H1 (cell line): ENCODE results near the gene TAF3. TPM values are rescaled to one million over a fixed set of nuclear protein-coding genes. Genes with fewer than 3 reads are reported as not detected.
A peak's percentile ranks its signal among the peaks of the same experiment; 100 is the strongest.

Experiments
- CTCF ChIA-PET: fragments of 300-600 bp; sonication (Branson Sonifier 250); formaldehyde crosslinking; loops from one replicate; lab custom pipeline; 2021; ENCODE audit not compliant: partially characterized antibody; lab: Charles Lee
- POLR2A ChIA-PET: fragments of 300-600 bp; sonication (Branson Sonifier 250); formaldehyde crosslinking; loops from one replicate; lab custom pipeline; 2021; ENCODE audit warnings: inconsistent platforms; ENCODE audit not compliant: partially characterized antibody; lab: Charles Lee
- DNase-seq, 2 experiments: peaks; one replicate each; pipeline versions ENCODE4 v3.0.0 to v3.0.0-alpha.2; 2010 to 2022; ENCODE audit warnings: low spot score in 2 of 2, low read depth in 1 of 2, mixed read lengths in 1 of 2
- FAIRE-seq: peaks from 2 replicates; lab custom pipeline; 2011; peaks lifted over from hg19 to GRCh38; lab: Jason Lieb, UNC
- H2AFZ ChIP-seq: 2 replicates; pipeline ENCODE4 v1.8.1; 2012; ENCODE audit warnings: low read length, inconsistent platforms
- H2AK5ac ChIP-seq: 2 replicates; pipeline ENCODE4 v1.6.1; 2013; ENCODE audit warnings: low read depth, low read length
- H2BK120ac ChIP-seq: replicated peaks from 2 replicates; pipeline ENCODE3; 2013; ENCODE audit warnings: low read depth, low read length, inconsistent platforms
- H2BK12ac ChIP-seq: 2 replicates; pipeline ENCODE4 v1.6.1; 2013; ENCODE audit warnings: low read depth, low read length
- H2BK15ac ChIP-seq: 2 replicates; pipeline ENCODE4 v1.6.1; 2013; ENCODE audit warnings: low read length
- H2BK20ac ChIP-seq: 2 replicates; pipeline ENCODE4 v1.6.1; 2013; ENCODE audit warnings: low read length
- H2BK5ac ChIP-seq: 2 replicates; pipeline ENCODE4 v1.6.1; 2013; ENCODE audit warnings: low read depth, low read length
- H3K14ac ChIP-seq: 2 replicates; pipeline ENCODE4 v1.6.1; 2013; ENCODE audit warnings: inconsistent platforms; ENCODE audit not compliant: insufficient read length
- H3K18ac ChIP-seq: 2 replicates; pipeline ENCODE4 v1.6.1; 2013; ENCODE audit warnings: low read length; ENCODE audit errors: extremely low read depth
- H3K23ac ChIP-seq: 2 replicates; pipeline ENCODE4 v1.6.1; 2013; ENCODE audit warnings: inconsistent platforms; ENCODE audit not compliant: insufficient read length
- H3K23me2 ChIP-seq: 2 replicates; pipeline ENCODE4 v1.6.1; 2013; ENCODE audit warnings: low read depth, low read length
- H3K27ac ChIP-seq: 2 replicates; pipeline ENCODE4 v1.6.1; 2011; ENCODE audit warnings: low read depth, low read length, inconsistent platforms
- H3K27me3 ChIP-seq, 4 experiments: replicated peaks in 1 of 4; 1 replicate in 1 of 4; 2 replicates in 3 of 4; pipeline versions ENCODE4 v1.6.1 to v1.8.1; 2011 to 2013; ENCODE audit warnings: low read length in 3 of 4, mild to moderate bottlenecking in 3 of 4, inconsistent platforms in 2 of 4, mixed read lengths in 2 of 4, moderate library complexity in 1 of 4; ENCODE audit not compliant: control insufficient read depth in 3 of 4, insufficient read depth in 3 of 4; ENCODE audit errors: extremely low read depth in 1 of 4
- H3K36me3 ChIP-seq, 4 experiments: 2 replicates each; pipeline versions ENCODE4 v1.6.1 to v1.8.1; 2011 to 2013; ENCODE audit warnings: mild to moderate bottlenecking in 4 of 4, low read length in 3 of 4, moderate library complexity in 2 of 4, control low read depth in 1 of 4, inconsistent platforms in 1 of 4; ENCODE audit not compliant: insufficient read depth in 4 of 4, control insufficient read depth in 2 of 4
- H3K4ac ChIP-seq: replicated peaks from 2 replicates; pipeline ENCODE3; 2013; ENCODE audit warnings: low read length, low read depth, mixed read lengths, inconsistent platforms; ENCODE audit not compliant: insufficient read length
- H3K4me1 ChIP-seq, 4 experiments: replicated peaks in 1 of 4; 1 replicate in 1 of 4; 2 replicates in 3 of 4; pipeline versions ENCODE4 v1.6.1 to v1.8.1; 2011 to 2013; ENCODE audit warnings: low read length in 3 of 4, inconsistent platforms in 2 of 4, mixed read lengths in 1 of 4; ENCODE audit not compliant: insufficient read depth in 4 of 4, control insufficient read depth in 3 of 4
- H3K4me2 ChIP-seq, 2 experiments: 2 replicates each; pipeline versions ENCODE4 v1.6.1 to v1.8.1; 2011 to 2013; ENCODE audit warnings: low read depth in 2 of 2, low read length in 2 of 2, control low read depth in 1 of 2, inconsistent platforms in 1 of 2, mild to moderate bottlenecking in 1 of 2; ENCODE audit not compliant: insufficient read depth in 1 of 2
- H3K4me3 ChIP-seq, 4 experiments: fragments of 200-600, 300-600 bp in 1 of 4; sonication (generic), shearing (Covaris generic), sonication (Bioruptor Twin) in 1 of 4; 2 replicates each; pipeline versions ENCODE4 v1.5.1 to v1.8.1; 2011 to 2016; ENCODE audit warnings: low read length in 4 of 4, low read depth in 3 of 4, control low read depth in 2 of 4, inconsistent platforms in 2 of 4, mild to moderate bottlenecking in 2 of 4, mixed read lengths in 1 of 4, moderate library complexity in 1 of 4; ENCODE audit not compliant: insufficient read depth in 2 of 4; ENCODE audit errors: extremely low read depth in 1 of 4
- H3K56ac ChIP-seq: replicated peaks from 2 replicates; pipeline ENCODE3; 2013; ENCODE audit warnings: low read depth, mild to moderate bottlenecking, mixed read lengths, low read length, inconsistent platforms; ENCODE audit not compliant: insufficient read length
- H3K79me1 ChIP-seq: 2 replicates; pipeline ENCODE4 v1.6.1; 2013; ENCODE audit warnings: low read depth, low read length, control low read depth
- H3K79me2 ChIP-seq, 2 experiments: 2 replicates each; pipeline versions ENCODE4 v1.6.1 to v1.8.1; 2012 to 2013; ENCODE audit warnings: low read length in 2 of 2, mild to moderate bottlenecking in 2 of 2, inconsistent platforms in 1 of 2; ENCODE audit not compliant: insufficient read depth in 2 of 2, control insufficient read depth in 1 of 2
- H3K9ac ChIP-seq, 4 experiments: replicated peaks in 1 of 4; 1 replicate in 1 of 4; 2 replicates in 3 of 4; pipeline versions ENCODE4 v1.6.1 to v1.8.1; 2011 to 2013; ENCODE audit warnings: low read depth in 3 of 4, low read length in 3 of 4, control low read depth in 2 of 4, mild to moderate bottlenecking in 2 of 4, moderate library complexity in 2 of 4, inconsistent platforms in 1 of 4; ENCODE audit errors: extremely low read depth in 1 of 4
- H3K9me3 ChIP-seq, 2 experiments: 2 replicates each; pipeline versions ENCODE4 v1.6.1 to v1.8.1; 2012 to 2013; ENCODE audit warnings: mild to moderate bottlenecking in 2 of 2, moderate library complexity in 2 of 2, control low read depth in 1 of 2, inconsistent platforms in 1 of 2, low read depth in 1 of 2, low read length in 1 of 2, mixed read lengths in 1 of 2; ENCODE audit not compliant: insufficient read depth in 2 of 2
- H4K20me1 ChIP-seq, 2 experiments: replicated peaks in 1 of 2; 2 replicates each; pipeline versions ENCODE3 to v1.8.1; 2011 to 2013; ENCODE audit warnings: inconsistent platforms in 2 of 2, low read length in 2 of 2, mild to moderate bottlenecking in 1 of 2; ENCODE audit not compliant: insufficient read depth in 2 of 2, control insufficient read depth in 1 of 2
- H4K5ac ChIP-seq: 2 replicates; pipeline ENCODE4 v1.6.1; 2013; ENCODE audit warnings: low read length, low read depth, mixed read lengths, inconsistent platforms; ENCODE audit not compliant: insufficient read length
- H4K8ac ChIP-seq: 2 replicates; pipeline ENCODE4 v1.8.0; 2013; ENCODE audit warnings: mild to moderate bottlenecking, moderate library complexity, low read length, inconsistent platforms; ENCODE audit not compliant: insufficient read depth; ENCODE audit errors: extremely low read depth
- H4K91ac ChIP-seq: replicated peaks from 2 replicates; pipeline ENCODE3; 2013; ENCODE audit warnings: low read length, mixed read lengths, inconsistent platforms; ENCODE audit not compliant: insufficient read length
- ASH2L ChIP-seq: fragments of 200-600, 300-600 bp; sonication (generic); IDR thresholded peaks from one replicate; pipeline ENCODE4 v1.7.1; 2017; ENCODE audit warnings: low read length
- EZH2 ChIP-seq: fragments of 200-600 bp; sonication (generic); IDR thresholded peaks from 2 replicates; pipeline ENCODE4 v1.7.1; 2012; ENCODE audit warnings: low read depth, mild to moderate bottlenecking, moderate library complexity, low read length, inconsistent platforms; ENCODE audit not compliant: severe bottlenecking
- GTF2F1 ChIP-seq: IDR thresholded peaks from 2 replicates; pipeline ENCODE4 v1.6.1; 2012; ENCODE audit warnings: low read depth, low read length, improper control_type of control experiment, borderline replicate concordance
- JUND ChIP-seq: IDR thresholded peaks from 2 replicates; pipeline ENCODE4 v1.6.1; 2011; ENCODE audit warnings: mild to moderate bottlenecking, improper control_type of control experiment, low read length
- NRF1 ChIP-seq: IDR thresholded peaks from 2 replicates; pipeline ENCODE4 v1.6.1; 2011; ENCODE audit warnings: mild to moderate bottlenecking, low read depth, low read length, improper control_type of control experiment
- RAD21 ChIP-seq, 2 experiments: IDR thresholded peaks in 1 of 2; conservative IDR thresholded peaks in 1 of 2; 2 replicates each; pipeline ENCODE4 v1.6.1; 2011; ENCODE audit warnings: low read depth in 2 of 2, low read length in 2 of 2, improper control_type of control experiment in 1 of 2, inconsistent platforms in 1 of 2, mild to moderate bottlenecking in 1 of 2, moderate library complexity in 1 of 2
- RNF2 ChIP-seq: fragments of 200-900, 300-1000 bp; sonication (generic); IDR thresholded peaks from 2 replicates; pipeline ENCODE4 v1.7.1; 2016; ENCODE audit warnings: borderline replicate concordance, low read depth, mild to moderate bottlenecking, antibody characterized with exemption, low read length; ENCODE audit not compliant: poor library complexity, severe bottlenecking; ENCODE audit errors: missing control alignments
- TBP ChIP-seq: IDR thresholded peaks from 2 replicates; pipeline ENCODE4 v1.6.1; 2011; ENCODE audit warnings: low read depth, low read length, improper control_type of control experiment
- TEAD4 ChIP-seq: IDR thresholded peaks from 2 replicates; pipeline ENCODE4 v1.6.1; 2012; ENCODE audit warnings: low read depth, low read length, inconsistent platforms, mixed read lengths
- WGBS, 2 experiments: shearing (Covaris generic) in 1 of 2; methylation state at CpG; one replicate each; pipeline versions ENCODE4 v1.1.6 to v1.1.7; 2013 to 2015; ENCODE audit warnings: low lambda C conversion rate in 2 of 2, mixed read lengths in 2 of 2, inconsistent platforms in 1 of 2, low coverage in 1 of 2, missing lambda C conversion rate in 1 of 2; ENCODE audit not compliant: insufficient replicate concordance in 2 of 2, insufficient coverage in 1 of 2, insufficient read length in 1 of 2; ENCODE audit errors: extremely low coverage in 1 of 2, missing lambda C conversion rate in 1 of 2; 5-methylcytosine and 5-hydroxymethylcytosine counted together
- polyA plus RNA-seq, 7 experiments: library from polyadenylated mRNA; depleted of rRNA in 3 of 7; stranded (reverse) in 5 of 7; unstranded in 2 of 7; fragments of >200 nt in 5 of 7; fragments of 200-250 nt in 2 of 7; gene quantifications; 1 replicate in 5 of 7; 2 replicates in 1 of 7; 4 replicates in 1 of 7; pipeline versions ENCODE4 v1.2.1 to v1.2.3, GENCODE V29; 2011 to 2013; ENCODE audit warnings: missing spikeins in 2 of 7, mixed read lengths in 2 of 7
- total RNA-seq: library from RNA; stranded (reverse); fragmentation: NEBNext Ultra II Directional; extraction: Animal tissue kit (Norgen Biotek cat#: 25700); gene quantifications from 2 replicates; pipeline ENCODE4 v1.2.1, GENCODE V29; 2021
- TF ChIP-seq, protein P1 (sequence below): IDR thresholded peaks from 2 replicates; pipeline ENCODE4 v1.6.1; 2011; ENCODE audit warnings: low read length, improper control_type of control experiment
- TF ChIP-seq, protein P2 (sequence below): IDR thresholded peaks from 2 replicates; pipeline ENCODE4 v1.6.1; 2012; ENCODE audit warnings: inconsistent platforms

The TAF3 gene
- total and polyA plus RNA-seq, 2 of the 8 experiments (the other 6 are each of a cell fraction or from before 2014, with no cell fraction given): 1.5 to 11.2 TPM

DNA sequence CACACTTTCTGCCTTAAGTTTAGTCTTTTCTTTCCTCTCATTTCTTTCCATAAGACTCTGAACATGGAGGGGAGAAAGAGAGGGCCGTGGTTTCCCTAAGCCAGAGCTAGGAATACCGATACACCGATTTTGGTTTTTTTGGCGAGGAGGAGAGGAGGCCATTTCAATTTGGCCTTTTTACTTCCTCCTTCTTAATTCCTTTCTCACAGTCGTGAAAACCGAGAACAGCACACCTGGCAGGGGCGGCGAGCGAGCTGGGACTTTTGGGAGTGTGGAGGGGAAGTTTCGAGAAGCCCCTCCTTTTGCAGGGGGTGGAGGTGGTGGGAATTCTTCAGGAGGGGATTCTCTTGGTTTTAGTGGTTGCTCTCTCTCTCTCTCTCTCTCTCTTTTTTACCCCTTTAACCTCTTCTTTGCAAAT is 242.4 kb downstream of the TAF3 start:
- POLR2A ChIA-PET: interaction anchor here (1.2 to 2.1 kb wide), 4 partner anchors 10 to 19 kb away, joined by 3 to 6 read pairs (median 4); no protein-coding TSS in a partner anchor
- peaks cover 60 to 99% (median 88%) of the 10 kb centered on the region in 4 experiments for H3K27me3 ChIP-seq

More for the DNA sequence above, 242.4 kb downstream of the TAF3 start:
- Histone ChIP-seq H3K14ac (no peak overlapping the region), H2BK15ac (no peak overlapping the region), H3K56ac (no peak overlapping the region), H3K18ac (no peak overlapping the region), H3K36me3 (no peaks in the 10 kb centered on the region), H4K5ac (no peak overlapping the region), H2AFZ (no peak overlapping the region), H2AK5ac (no peak overlapping the region), H2BK120ac (no peak overlapping the region), H3K79me2 (no peaks in the 10 kb centered on the region), H3K79me1 (no peaks in the 10 kb centered on the region), H3K4me1 (peaks cover 36 to 54% (median 41%) of the 10 kb centered on the region in 4 experiments), H3K23ac (no peak overlapping the region), H2BK20ac (no peak overlapping the region; the same call in 1 of the 2 replicates), H4K20me1 (peaks cover 6 to 13% of the 10 kb centered on the region in 2 experiments), H3K4me2 (peak overlapping the region; percentile 63 to 84), H3K4me3 (peak overlapping the region in 3 of 4 experiments; percentile 10 to 47 (median 13); a peak in 4 of 8 replicates), H3K9me3 (no peaks in the 10 kb centered on the region), H4K91ac (no peak overlapping the region), H4K8ac (no peak overlapping the region), H2BK12ac (peak overlapping the region; percentile 72; the same call in 1 of the 2 replicates), H3K4ac (no peak overlapping the region), H3K23me2 (peaks cover 13% of the 10 kb centered on the region; the same call in 1 of the 2 replicates), H2BK5ac (0 out of 2 replicates have a peak overlapping the region, but pooled peaks have one; percentile 5), H3K9ac (no peak overlapping the region), H3K27ac (no peak overlapping the region)
- FAIRE-seq (no peak), DNase-seq (no peak)
- TF ChIP-seq NRF1 (no peak), RAD21 (IDR thresholded peaks at IDR 0.05 in 1 of 2, conservative IDR thresholded peaks at IDR 0.05 in 1 of 2; ENCODE audit: low read depth in 2 of 2, low read length in 2 of 2) (no peak), TEAD4 (no peak), TBP (no peak), GTF2F1 (no peak), ASH2L (no peak), RNF2 (peak; percentile 62), JUND (no peak), EZH2 (peak; percentile 67)
- TF ChIP-seq, protein P1, sequence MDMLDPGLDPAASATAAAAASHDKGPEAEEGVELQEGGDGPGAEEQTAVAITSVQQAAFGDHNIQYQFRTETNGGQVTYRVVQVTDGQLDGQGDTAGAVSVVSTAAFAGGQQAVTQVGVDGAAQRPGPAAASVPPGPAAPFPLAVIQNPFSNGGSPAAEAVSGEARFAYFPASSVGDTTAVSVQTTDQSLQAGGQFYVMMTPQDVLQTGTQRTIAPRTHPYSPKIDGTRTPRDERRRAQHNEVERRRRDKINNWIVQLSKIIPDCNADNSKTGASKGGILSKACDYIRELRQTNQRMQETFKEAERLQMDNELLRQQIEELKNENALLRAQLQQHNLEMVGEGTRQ: no peak
- TF ChIP-seq, protein P2, sequence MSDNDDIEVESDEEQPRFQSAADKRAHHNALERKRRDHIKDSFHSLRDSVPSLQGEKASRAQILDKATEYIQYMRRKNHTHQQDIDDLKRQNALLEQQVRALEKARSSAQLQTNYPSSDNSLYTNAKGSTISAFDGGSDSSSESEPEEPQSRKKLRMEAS: no peak
- CTCF ChIA-PET: interaction anchor here (0.7 to 3.0 kb wide), 7 partner anchors 8 to 535 kb away, joined by 3 to 13 read pairs (median 4); no protein-coding TSS in a partner anchor
- 4% methylated on average over 10 of the region's 10 CpGs; no CpG with 5 or more reads in 1 of the 2 experiments for WGBS, 2 experiments
